HG03064 (cell line): ENCODE measurements around the gene PAFAH1B1.
"Not testable (repeated sequence)": the region's sequence is repeated elsewhere in the genome, so short reads cannot be mapped to it uniquely, and the experiment has no call there.

Experiments used
- ATAC-seq: cut with Tn5 transposase; IDR thresholded peaks from one replicate; pipeline ENCODE4 v1.9.1; 2021; ENCODE audit warnings: low read depth; ENCODE audit not compliant: unreplicated experiment

Gene PAFAH1B1

GRCh38 chr17:2592971-2593820 lies at the start of gene PAFAH1B1:
PAFAH1B1 (plus strand) TSS chr17:2593654; CDS start chr17:2638289, 44,635 bp downstream.
- peak; percentile 67 for ATAC-seq

GRCh38 chr17:2545393-2545792 lies 48.1 kb upstream of the PAFAH1B1 start:
- ATAC-seq, result no peak

- no peak for ATAC-seq
Observed at GRCh38 chr17:2547176-2547575, 46.3 kb upstream of the PAFAH1B1 start.

GRCh38 chr17:2548026-2548425 lies 45.4 kb upstream of the PAFAH1B1 start:
- ATAC-seq, result not testable (repeated sequence)

GRCh38 chr17:2549392-2550211 lies 43.9 kb upstream of the PAFAH1B1 start:
- no peak for ATAC-seq

GRCh38 chr17:2551493-2551892 lies 42.0 kb upstream of the PAFAH1B1 start:
- no peak for ATAC-seq

- no peak for ATAC-seq
Observed at GRCh38 chr17:2551928-2552327, 41.5 kb upstream of the PAFAH1B1 start.

- ATAC-seq, result no peak
Observed at GRCh38 chr17:2560658-2561057, 32.8 kb upstream of the PAFAH1B1 start.

- no peak for ATAC-seq
Observed at GRCh38 chr17:2562162-2562858, 31.1 kb upstream of the PAFAH1B1 start.

- ATAC-seq, result no peak
Observed at GRCh38 chr17:2563061-2563460, 30.4 kb upstream of the PAFAH1B1 start.

- ATAC-seq, result no peak
Observed at GRCh38 chr17:2563543-2563942, 29.9 kb upstream of the PAFAH1B1 start.

GRCh38 chr17:2564877-2565276 lies 28.6 kb upstream of the PAFAH1B1 start:
- no peak for ATAC-seq

- no peak for ATAC-seq
Observed at GRCh38 chr17:2566056-2566455, 27.4 kb upstream of the PAFAH1B1 start.

GRCh38 chr17:2571523-2572303 lies 21.7 kb upstream of the PAFAH1B1 start:
- ATAC-seq, result no peak

- ATAC-seq, result not testable (repeated sequence)
Observed at GRCh38 chr17:2572304-2572609, 21.2 kb upstream of the PAFAH1B1 start.

GRCh38 chr17:2580151-2580550 lies 13.3 kb upstream of the PAFAH1B1 start:
- no peak for ATAC-seq

- ATAC-seq, result no peak
Observed at GRCh38 chr17:2580661-2581060, 12.8 kb upstream of the PAFAH1B1 start.

- ATAC-seq, result no peak
Observed at GRCh38 chr17:2582493-2582892, 11.0 kb upstream of the PAFAH1B1 start.

GRCh38 chr17:2591040-2591640 lies 2.3 kb upstream of the PAFAH1B1 start:
- no peak for ATAC-seq
